BJ (cell line): ENCODE measurements around the gene CHAT. TPM values are rescaled to one million over a fixed set of nuclear protein-coding genes. Genes with fewer than 3 reads are reported as not detected.

Experiments
- CTCF ChIA-PET: fragments of 350-600 bp; formaldehyde crosslinking; extraction: SDS; loops from one replicate; lab custom pipeline; 2021; ENCODE audit warnings: antibody characterized with exemption, inconsistent platforms; lab: Yijun Ruan, JAX
- POLR2A ChIA-PET: fragments of 300-600 bp; sonication (Branson Sonifier 250); formaldehyde crosslinking; extraction: SDS; loops from one replicate; lab custom pipeline; 2021; ENCODE audit warnings: antibody characterized with exemption; lab: Charles Lee
- DNase-seq: peaks from one replicate; pipeline ENCODE4 v3.0.0-alpha.2; 2011; ENCODE audit warnings: low read depth
- H3K27me3 ChIP-seq: 2 replicates; pipeline ENCODE4 v1.6.0; 2011; ENCODE audit warnings: low read length; ENCODE audit not compliant: control insufficient read depth, insufficient read depth
- H3K36me3 ChIP-seq: 2 replicates; pipeline ENCODE4 v1.5.1; 2011; ENCODE audit warnings: low read length; ENCODE audit not compliant: control insufficient read depth, insufficient read depth
- H3K4me3 ChIP-seq: 2 replicates; pipeline ENCODE4 v1.5.1; 2011; ENCODE audit warnings: low read depth, mild to moderate bottlenecking, control low read depth, low read length
- polyA plus RNA-seq: library from polyadenylated mRNA; depleted of rRNA; stranded (reverse); fragments of >200 nt; gene quantifications from 2 replicates; pipeline ENCODE4 v1.2.3, GENCODE V29; 2011
- TF ChIP-seq, protein P1 (sequence below): IDR thresholded peaks from 2 replicates; pipeline ENCODE4 v1.5.1; 2011; ENCODE audit warnings: low read depth, mild to moderate bottlenecking, control low read depth, inconsistent platforms, low read length, moderate library complexity; ENCODE audit not compliant: insufficient read depth

Gene CHAT
- polyA plus RNA-seq, 1 experiment: not detected

DNA sequence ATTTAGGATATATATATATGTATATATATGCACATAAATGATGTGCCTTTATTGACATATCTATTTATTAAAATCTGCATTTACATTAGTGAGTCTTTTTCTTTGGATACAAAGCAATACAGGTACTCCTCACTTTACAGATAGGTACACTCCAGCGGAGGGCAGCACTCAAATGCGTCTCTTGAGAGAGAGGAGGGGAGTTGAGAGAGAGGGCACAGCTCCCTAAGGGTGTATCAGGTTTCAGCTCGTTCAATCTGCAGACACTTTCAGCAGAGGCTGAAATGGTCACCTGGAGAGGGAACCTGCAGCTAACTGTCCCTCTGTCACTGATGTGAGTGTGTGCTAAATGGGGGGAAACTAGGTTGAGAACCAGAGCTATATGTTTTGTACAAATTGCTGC, 87.2 kb downstream of the CHAT start:
- Histone ChIP-seq H3K36me3 (no peaks in the 10 kb centered on the region), H3K27me3 (peaks cover 11% of the 10 kb centered on the region; the same call in 1 of the 2 replicates), H3K4me3 (no peak overlapping the region)
- no peak for DNase-seq
- ChIA-PET CTCF (no interaction called here), POLR2A (no interaction called here)
- TF ChIP-seq, protein P1, sequence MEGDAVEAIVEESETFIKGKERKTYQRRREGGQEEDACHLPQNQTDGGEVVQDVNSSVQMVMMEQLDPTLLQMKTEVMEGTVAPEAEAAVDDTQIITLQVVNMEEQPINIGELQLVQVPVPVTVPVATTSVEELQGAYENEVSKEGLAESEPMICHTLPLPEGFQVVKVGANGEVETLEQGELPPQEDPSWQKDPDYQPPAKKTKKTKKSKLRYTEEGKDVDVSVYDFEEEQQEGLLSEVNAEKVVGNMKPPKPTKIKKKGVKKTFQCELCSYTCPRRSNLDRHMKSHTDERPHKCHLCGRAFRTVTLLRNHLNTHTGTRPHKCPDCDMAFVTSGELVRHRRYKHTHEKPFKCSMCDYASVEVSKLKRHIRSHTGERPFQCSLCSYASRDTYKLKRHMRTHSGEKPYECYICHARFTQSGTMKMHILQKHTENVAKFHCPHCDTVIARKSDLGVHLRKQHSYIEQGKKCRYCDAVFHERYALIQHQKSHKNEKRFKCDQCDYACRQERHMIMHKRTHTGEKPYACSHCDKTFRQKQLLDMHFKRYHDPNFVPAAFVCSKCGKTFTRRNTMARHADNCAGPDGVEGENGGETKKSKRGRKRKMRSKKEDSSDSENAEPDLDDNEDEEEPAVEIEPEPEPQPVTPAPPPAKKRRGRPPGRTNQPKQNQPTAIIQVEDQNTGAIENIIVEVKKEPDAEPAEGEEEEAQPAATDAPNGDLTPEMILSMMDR: no peak

DNA sequence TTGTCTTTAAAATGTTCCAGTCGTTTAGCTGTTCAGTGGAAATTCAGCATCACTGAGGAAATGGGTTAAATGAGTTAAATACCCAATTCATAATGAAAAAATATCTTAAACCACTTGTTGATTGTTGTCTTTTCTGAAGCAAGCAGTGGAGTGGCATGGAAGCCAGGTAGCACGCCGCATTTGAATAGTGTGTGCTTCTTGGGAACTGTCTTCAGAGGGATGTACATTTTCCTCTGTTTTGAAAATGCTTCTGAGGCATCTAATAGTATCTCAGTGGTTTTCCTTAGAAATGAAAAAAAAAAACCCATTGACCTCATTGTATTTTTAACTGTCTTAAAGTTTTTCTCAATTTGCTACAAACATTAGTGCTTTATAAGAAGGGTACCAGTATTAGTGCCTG, 93.7 kb downstream of the CHAT start:
- CTCF ChIA-PET: no interaction called here
- no peaks in the 10 kb centered on the region for H3K36me3 ChIP-seq
- H3K4me3 ChIP-seq: no peak overlapping the region
- peaks cover 2% of the 10 kb centered on the region; the same call in 1 of the 2 replicates for H3K27me3 ChIP-seq
- POLR2A ChIA-PET: no interaction called here
- no peak for DNase-seq
- TF ChIP-seq, protein P1: no peak

DNA sequence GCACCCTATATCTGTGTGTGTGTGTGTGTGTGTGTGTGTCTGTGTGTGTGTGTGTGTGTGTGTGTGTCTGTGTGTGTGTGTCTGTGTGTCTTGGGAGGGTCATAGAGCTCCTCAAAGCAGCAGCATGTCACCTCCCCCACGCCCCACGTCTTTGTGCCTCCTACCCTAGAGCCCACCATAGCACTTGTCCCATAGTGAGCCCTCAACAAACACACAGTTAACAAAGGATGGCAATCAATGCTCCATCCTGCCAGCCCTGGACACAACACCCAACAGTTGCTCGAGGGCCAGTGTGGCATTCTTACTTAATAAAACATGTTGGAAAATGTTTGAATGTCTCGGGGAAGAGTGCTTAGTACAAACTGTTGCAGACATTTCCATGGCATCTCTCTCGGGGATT, 96.1 kb downstream of the CHAT start:
- no peak overlapping the region for H3K4me3 ChIP-seq
- no peak for DNase-seq
- H3K36me3 ChIP-seq: no peaks in the 10 kb centered on the region
- peaks cover 2% of the 10 kb centered on the region; the same call in 1 of the 2 replicates for H3K27me3 ChIP-seq
- TF ChIP-seq, protein P1: no peak
- CTCF ChIA-PET: no interaction called here
- POLR2A ChIA-PET: no interaction called here

DNA sequence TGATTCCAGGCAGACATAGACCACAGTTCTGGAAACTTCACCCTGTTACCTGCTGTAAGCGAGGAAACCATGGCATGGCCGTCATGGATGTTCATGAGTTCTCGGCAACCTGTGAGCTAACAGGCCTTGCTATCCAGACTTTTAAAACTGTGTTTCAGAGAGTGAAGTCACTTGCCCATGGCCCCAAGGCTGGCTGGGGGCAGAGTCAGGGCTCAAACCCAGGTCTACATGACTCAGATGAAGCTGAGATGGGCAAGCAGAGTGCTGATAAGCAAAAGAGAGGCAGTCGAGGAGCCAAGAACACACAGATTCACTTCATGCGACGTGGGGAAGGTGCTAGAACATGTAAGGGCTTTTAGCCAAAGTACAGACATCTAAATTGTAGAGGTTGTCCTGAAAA, 97.1 kb downstream of the CHAT start:
- POLR2A ChIA-PET: no interaction called here
- no peak for DNase-seq
- TF ChIP-seq, protein P1: no peak
- CTCF ChIA-PET: no interaction called here
- Histone ChIP-seq H3K27me3 (peaks cover 2% of the 10 kb centered on the region; the same call in 1 of the 2 replicates), H3K36me3 (no peaks in the 10 kb centered on the region), H3K4me3 (no peak overlapping the region)

DNA sequence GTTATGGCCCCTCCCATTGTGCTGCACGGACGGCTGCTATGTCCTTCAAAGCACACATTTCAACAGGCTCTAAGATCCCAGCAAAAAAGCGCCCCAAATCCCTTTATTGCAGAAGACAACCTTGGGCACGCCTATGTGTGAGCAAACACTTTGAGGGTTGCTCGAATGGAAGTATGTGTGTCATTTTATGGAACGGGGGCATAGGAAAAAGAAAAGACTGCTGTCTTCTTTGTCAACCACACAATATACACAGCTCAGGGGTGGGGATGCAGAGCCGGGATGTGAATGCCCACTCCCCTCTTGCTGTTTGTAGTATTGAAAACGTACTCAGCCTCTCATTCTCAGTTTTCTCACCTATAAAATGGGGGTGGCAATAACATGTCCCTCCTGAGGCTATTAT, 97.6 kb downstream of the CHAT start:
- no peak for DNase-seq
- CTCF ChIA-PET: no interaction called here
- POLR2A ChIA-PET: no interaction called here

More for the DNA sequence above, 97.6 kb downstream of the CHAT start:
- no peaks in the 10 kb centered on the region for H3K36me3 ChIP-seq
- TF ChIP-seq, protein P1: no peak
- peaks cover 2% of the 10 kb centered on the region; the same call in 1 of the 2 replicates for H3K27me3 ChIP-seq
- no peak overlapping the region for H3K4me3 ChIP-seq
